Peyer's patch (tissue), 4 donors: ENCODE results near the gene RGS17. TPM values are rescaled to one million over a fixed set of nuclear protein-coding genes. Genes with fewer than 3 reads are reported as not detected.
"Not testable (repeated sequence)": the region's sequence is repeated elsewhere in the genome, so short reads cannot be mapped to it uniquely, and the experiment has no call there.

Source experiments
- DNase-seq, 3 donors: peaks; one replicate each; pipeline ENCODE4 v3.0.0-alpha.2; 2017 to 2019
- H3K27ac ChIP-seq, 4 donors: fragments of 200-600 bp; sonication (generic); one replicate each; pipeline ENCODE4 v1.5.1; 2016 to 2019
- H3K27me3 ChIP-seq, 2 donors: fragments of 200-600 bp; sonication (generic); one replicate each; pipeline ENCODE4 v1.5.1; 2019
- H3K36me3 ChIP-seq, 3 donors: fragments of 200-600 bp; sonication (generic); one replicate each; pipeline ENCODE4 v1.5.1; 2016 to 2019
- H3K4me1 ChIP-seq, 4 donors: fragments of 200-600 bp; sonication (generic); one replicate each; pipeline ENCODE4 v1.5.1; 2016 to 2019
- H3K4me3 ChIP-seq, 4 donors: fragments of 200-600 bp; sonication (generic); 1 replicate in 3 of 4; 2 replicates in 1 of 4; pipeline ENCODE4 v1.5.1; 2016 to 2019; ENCODE audit warnings: mild to moderate bottlenecking in 1 of 4
- H3K9me3 ChIP-seq, 4 donors: fragments of 200-600 bp; sonication (generic); one replicate each; pipeline ENCODE4 v1.5.1; 2016 to 2019; ENCODE audit warnings: mild to moderate bottlenecking in 1 of 4
- CTCF ChIP-seq, 6 experiments: fragments of 450-650 bp in 4 of 6; fragments of 200-600 bp in 2 of 6; sonication (generic) in 1 of 6; IDR thresholded peaks; one replicate each; pipeline ENCODE4 v1.5.1; 2017 to 2019; ENCODE audit warnings: antibody characterized with exemption in 6 of 6, mild to moderate bottlenecking in 3 of 6, moderate library complexity in 1 of 6
- POLR2A ChIP-seq, 2 donors: fragments of 450-650 bp; IDR thresholded peaks; one replicate each; pipeline ENCODE4 v1.5.1; 2017; ENCODE audit warnings: antibody characterized with exemption in 2 of 2, mild to moderate bottlenecking in 2 of 2, moderate library complexity in 2 of 2
- total RNA-seq, 4 donors: library from RNA; depleted of rRNA; stranded (reverse); fragments of >200 nt; gene quantifications; one replicate each; pipeline ENCODE4 v1.1.0, GENCODE V29; 2016

RGS17 gene
- total RNA-seq, 4 donors from 2014 or later, result 0.18 to 2.5 (median 0.67) TPM; not detected in 1

GRCh38 chr6:153146413-153146812, 15.3 kb upstream of the RGS17 start:
- TF ChIP-seq POLR2A (IDR thresholded peaks at IDR 0.05) (no peak), CTCF (IDR thresholded peaks at IDR 0.05) (no peak)

GRCh38 chr6:153145591-153145990, 14.5 kb upstream of the RGS17 start:
- TF ChIP-seq CTCF (IDR thresholded peaks at IDR 0.05), result no peak
- no peak for TF ChIP-seq POLR2A (IDR thresholded peaks at IDR 0.05)
- no peaks in the 10 kb centered on the region for H3K9me3 ChIP-seq

More at GRCh38 chr6:153146413-153146812, 15.3 kb upstream of the RGS17 start:
- Histone ChIP-seq H3K4me1 (no peaks in the 10 kb centered on the region), H3K27ac (no peak overlapping the region), H3K27me3 (no peaks in the 10 kb centered on the region), H3K36me3 (no peaks in the 10 kb centered on the region), H3K9me3 (no peaks in the 10 kb centered on the region), H3K4me3 (no peak overlapping the region)
- DNase-seq, result no peak

GRCh38 chr6:153143200-153143599, 12.1 kb upstream of the RGS17 start:
- Histone ChIP-seq H3K4me1 (no peaks in the 10 kb centered on the region), H3K4me3 (no peak overlapping the region), H3K27ac (no peak overlapping the region), H3K27me3 (no peaks in the 10 kb centered on the region), H3K9me3 (no peaks in the 10 kb centered on the region), H3K36me3 (no peaks in the 10 kb centered on the region)
- no peak for TF ChIP-seq POLR2A (IDR thresholded peaks at IDR 0.05)
- TF ChIP-seq CTCF (IDR thresholded peaks at IDR 0.05), result no peak
- DNase-seq, result no peak

More at GRCh38 chr6:153145591-153145990, 14.5 kb upstream of the RGS17 start:
- H3K27me3 ChIP-seq, result no peaks in the 10 kb centered on the region
- H3K4me1 ChIP-seq, result no peaks in the 10 kb centered on the region
- H3K4me3 ChIP-seq, result no peak overlapping the region
- no peak for DNase-seq
- no peaks in the 10 kb centered on the region for H3K36me3 ChIP-seq
- no peak overlapping the region for H3K27ac ChIP-seq

GRCh38 chr6:153140299-153140698, 9.2 kb upstream of the RGS17 start:
- no peak overlapping the region for H3K4me3 ChIP-seq
- no peaks in the 10 kb centered on the region for H3K4me1 ChIP-seq
- no peaks in the 10 kb centered on the region for H3K9me3 ChIP-seq
- H3K27ac ChIP-seq, result no peak overlapping the region
- no peaks in the 10 kb centered on the region for H3K36me3 ChIP-seq
- TF ChIP-seq CTCF (IDR thresholded peaks at IDR 0.05) (no peak), POLR2A (IDR thresholded peaks at IDR 0.05) (no peak)
- H3K27me3 ChIP-seq, result no peaks in the 10 kb centered on the region
- no peak for DNase-seq

GRCh38 chr6:153138930-153139329, 7.8 kb upstream of the RGS17 start:
- H3K36me3 ChIP-seq, result no peaks in the 10 kb centered on the region
- no peaks in the 10 kb centered on the region for H3K9me3 ChIP-seq
- H3K27me3 ChIP-seq, result no peaks in the 10 kb centered on the region
- no peak for DNase-seq
- no peak overlapping the region for H3K4me3 ChIP-seq
- TF ChIP-seq POLR2A (IDR thresholded peaks at IDR 0.05) (no peak), CTCF (IDR thresholded peaks at IDR 0.05) (no peak)
- H3K4me1 ChIP-seq, result no peaks in the 10 kb centered on the region
- H3K27ac ChIP-seq, result no peak overlapping the region

- Histone ChIP-seq H3K9me3 (no peaks in the 10 kb centered on the region), H3K27ac (no peak overlapping the region), H3K4me3 (no peak overlapping the region), H3K27me3 (peaks cover 0 to 3% of the 10 kb centered on the region in 2 donors), H3K4me1 (peaks cover 0 to 4% (median under 1%) of the 10 kb centered on the region in 4 donors), H3K36me3 (no peaks in the 10 kb centered on the region)
- DNase-seq, result no peak
- TF ChIP-seq CTCF (IDR thresholded peaks at IDR 0.05), result no peak
- TF ChIP-seq POLR2A (IDR thresholded peaks at IDR 0.05), result no peak
Observed at GRCh38 chr6:153135681-153136080, 4.6 kb upstream of the RGS17 start.

- H3K27ac ChIP-seq, result not testable (repeated sequence)
Observed at GRCh38 chr6:153133667-153134066, 2.6 kb upstream of the RGS17 start.

More at GRCh38 chr6:153133667-153134066, 2.6 kb upstream of the RGS17 start:
- H3K36me3 ChIP-seq, DNase-seq, H3K9me3 ChIP-seq, H3K27me3 ChIP-seq, H3K4me3 ChIP-seq: not testable (repeated sequence)
- H3K4me1 ChIP-seq, result peaks cover 0 to 17% (median 2%) of the 10 kb centered on the region in 4 donors
